Activated gamma-delta T cell (primary cell): ENCODE results near the gene TLE3.

ENCODE experiments used
- DNase-seq: peaks from one replicate; lab custom pipeline; 2025; lab: John Stamatoyannopoulos, UW

The TLE3 gene

GRCh38 chr15:70048198-70048565, 49.5 kb downstream of the TLE3 start:
- no peak for DNase-seq

GRCh38 chr15:70047386-70048197, 50.1 kb downstream of the TLE3 start:
- DNase-seq: no peak

DNA sequence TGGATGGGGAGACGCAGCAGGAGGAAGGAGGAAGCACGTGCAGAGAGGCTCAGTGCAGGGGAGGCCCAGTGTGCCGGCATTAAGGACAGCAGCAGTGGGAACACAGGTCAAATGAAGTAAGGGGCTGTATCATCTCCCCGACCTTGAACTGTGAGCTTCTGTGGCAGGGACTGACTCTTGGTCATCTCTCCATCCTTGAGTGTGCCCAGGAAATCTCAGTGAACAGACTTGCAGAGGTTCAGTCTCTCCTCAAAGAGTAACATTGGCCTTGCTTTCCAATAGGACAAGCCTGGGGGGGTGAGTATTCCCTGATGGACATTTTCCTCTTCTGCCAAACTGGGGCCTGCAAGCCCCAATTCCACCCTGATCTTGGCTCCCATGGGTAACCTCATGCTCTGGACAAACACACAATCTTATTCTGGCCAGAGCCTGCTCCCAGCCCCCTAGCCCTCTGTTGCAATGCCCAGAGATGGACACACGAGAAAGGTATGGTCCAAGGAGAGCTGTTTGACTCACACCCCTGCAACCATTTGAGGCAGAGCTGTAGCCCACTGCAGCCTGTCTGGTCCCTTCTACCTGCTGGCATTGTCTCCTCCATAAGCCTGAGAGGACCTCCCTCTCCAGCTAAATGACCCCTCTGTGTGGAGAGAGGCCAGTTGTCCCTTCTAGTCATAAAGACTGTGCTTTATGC, 50.9 kb downstream of the TLE3 start:
- DNase-seq: no peak

GRCh38 chr15:70045045-70045444, 52.7 kb downstream of the TLE3 start:
- DNase-seq: no peak

GRCh38 chr15:70044168-70044567, 53.5 kb downstream of the TLE3 start:
- no peak for DNase-seq

- no peak for DNase-seq
Measured at GRCh38 chr15:70043590-70043989, 54.1 kb downstream of the TLE3 start.

DNA sequence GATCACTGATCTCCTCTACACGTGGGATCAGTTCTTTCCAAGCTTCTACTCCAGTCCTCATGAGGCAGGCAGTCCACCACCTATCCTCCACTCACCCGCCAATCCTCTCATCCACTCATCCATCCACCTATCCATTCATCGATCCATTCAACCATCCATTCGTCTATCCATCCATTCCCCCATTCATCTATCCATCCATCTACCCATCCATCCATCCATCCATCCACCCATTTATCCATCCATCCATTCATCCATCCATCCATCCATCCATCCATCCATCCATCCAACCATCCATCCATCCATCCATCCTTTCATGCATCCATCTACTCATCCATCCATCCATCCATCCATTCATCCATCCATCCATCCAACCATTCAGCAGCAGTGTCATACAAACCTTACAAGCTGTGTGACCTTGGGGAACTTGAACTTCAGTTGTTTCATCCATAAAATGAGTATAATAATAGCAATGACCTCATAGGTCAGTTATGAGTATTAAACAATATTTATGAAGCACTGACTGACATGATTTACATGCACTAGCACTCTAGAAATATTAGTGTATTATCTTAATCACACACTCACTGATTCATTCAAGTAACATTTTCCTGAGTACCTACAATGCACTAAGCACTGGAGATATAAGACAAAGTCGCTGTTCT, 55.0 kb downstream of the TLE3 start:
- no peak for DNase-seq

- no peak for DNase-seq
Measured at GRCh38 chr15:70039917-70040316, 57.8 kb downstream of the TLE3 start.

DNA sequence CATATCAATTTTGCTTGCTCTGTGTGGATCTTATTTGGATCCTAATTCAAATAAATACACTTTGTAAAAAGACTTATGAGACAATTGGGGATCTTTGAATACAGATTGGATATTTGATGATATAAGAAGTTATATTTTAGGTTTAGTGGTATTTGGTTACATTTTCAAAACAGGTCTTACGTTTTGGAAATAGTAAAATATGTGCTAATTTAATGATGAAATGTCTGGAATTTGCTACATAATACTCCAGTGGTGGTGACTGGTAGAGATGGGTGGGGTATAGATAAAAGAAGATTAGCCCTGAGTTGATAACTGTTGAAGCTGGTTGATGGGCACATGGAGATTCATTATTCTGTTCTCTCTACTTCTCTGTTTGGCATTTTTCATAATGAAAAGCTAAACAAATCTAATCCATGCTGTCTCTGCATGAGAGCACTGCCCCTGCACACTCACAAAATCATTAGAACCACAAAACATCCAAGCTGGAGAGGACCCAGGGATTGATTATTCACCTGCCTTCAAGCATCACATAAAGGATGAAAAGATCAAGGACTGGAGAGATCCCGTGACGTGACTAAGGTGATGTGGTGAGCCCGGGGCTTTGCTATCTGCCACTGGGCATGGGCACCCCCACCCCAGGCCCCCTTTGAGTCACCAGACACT, 58.9 kb downstream of the TLE3 start:
- DNase-seq: no peak

- DNase-seq: no peak
Measured at GRCh38 chr15:70037292-70037640, 60.5 kb downstream of the TLE3 start.

DNA sequence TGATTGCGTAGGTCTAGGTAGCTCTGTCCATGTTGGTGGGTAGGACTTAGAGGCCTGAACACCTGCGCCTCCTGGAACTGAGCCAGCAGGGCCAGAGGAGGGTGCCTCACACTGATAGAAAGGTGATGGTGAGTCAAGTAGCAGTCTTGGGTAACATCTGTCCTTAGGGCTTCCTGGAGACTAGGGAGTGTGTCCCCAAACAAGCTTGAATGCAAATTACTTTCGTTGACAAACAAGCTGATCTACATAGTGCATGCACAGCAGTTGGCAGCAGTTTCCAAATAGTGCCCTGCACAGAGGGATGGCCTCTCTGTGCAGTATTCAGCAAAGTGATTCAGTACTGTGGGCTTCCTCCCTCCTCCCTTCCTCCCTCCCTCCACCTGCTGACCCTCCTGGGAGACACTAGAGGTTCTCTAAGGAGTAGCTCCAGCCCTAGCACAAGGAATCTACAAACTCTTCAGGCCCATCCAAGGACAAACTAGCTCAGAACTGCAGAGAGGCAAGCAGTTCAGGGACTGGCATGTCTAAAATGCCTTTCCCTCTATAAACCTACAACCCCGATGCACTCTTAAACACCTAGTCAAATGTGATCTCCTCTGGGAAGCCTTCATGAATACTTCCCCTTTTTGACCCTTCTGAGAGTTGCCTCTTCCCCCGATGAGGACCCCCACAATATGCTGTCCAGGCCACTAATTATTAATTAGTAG, 61.0 kb downstream of the TLE3 start:
- no peak for DNase-seq

DNA sequence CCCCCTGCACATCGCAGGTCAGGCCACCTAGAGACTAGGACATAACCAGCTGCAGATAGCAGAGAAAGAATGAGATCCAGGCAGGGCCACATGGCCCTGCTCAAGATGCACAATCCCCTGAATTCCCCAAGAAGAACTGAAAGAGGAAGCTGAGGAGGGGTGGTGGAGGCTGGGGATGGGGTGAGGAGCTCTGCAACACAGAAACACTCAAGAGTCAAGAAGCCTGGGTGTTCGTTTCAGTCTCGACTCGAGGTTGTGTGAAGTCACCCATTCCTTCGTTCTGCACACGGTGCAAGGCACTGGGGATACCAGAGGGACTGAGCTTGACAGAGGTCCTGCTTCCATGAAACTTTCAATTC, 62.0 kb downstream of the TLE3 start:
- DNase-seq: no peak

DNA sequence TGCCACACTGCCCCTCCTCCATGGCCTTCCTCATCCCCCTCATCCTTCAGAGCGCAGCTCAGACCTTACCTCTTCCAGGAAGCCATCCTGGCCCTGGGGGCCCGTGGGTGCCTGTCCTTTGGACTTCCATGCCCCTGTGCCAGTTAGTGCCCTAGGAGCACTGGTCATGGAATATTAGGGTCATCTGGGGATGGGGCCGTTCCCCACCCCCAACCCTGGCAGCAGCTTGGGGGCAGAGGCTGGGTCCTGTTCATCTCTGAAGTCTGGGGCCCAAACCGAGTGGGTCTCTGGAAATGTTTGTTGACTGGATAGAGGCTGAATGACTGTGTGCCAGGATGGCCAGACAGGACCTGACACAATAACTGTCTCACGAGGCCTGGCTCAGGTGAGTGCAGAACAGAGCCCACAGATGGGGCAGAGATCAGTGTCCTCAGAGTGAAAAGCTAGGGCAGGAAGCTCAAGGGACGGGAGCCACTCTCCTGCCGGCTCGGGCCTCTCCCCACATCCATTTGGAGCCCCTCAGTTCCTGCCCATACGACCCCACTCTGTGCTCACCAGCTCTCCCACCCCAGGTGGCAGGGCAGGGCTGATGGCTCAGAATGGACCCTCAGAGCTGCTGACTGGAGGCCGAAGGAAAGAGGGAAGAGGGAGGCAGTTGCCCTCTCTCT, 62.5 kb downstream of the TLE3 start:
- DNase-seq: no peak

GRCh38 chr15:70034596-70034995, 63.1 kb downstream of the TLE3 start:
- DNase-seq: no peak

- DNase-seq: no peak
Measured at GRCh38 chr15:70034141-70034540, 63.6 kb downstream of the TLE3 start.

DNA sequence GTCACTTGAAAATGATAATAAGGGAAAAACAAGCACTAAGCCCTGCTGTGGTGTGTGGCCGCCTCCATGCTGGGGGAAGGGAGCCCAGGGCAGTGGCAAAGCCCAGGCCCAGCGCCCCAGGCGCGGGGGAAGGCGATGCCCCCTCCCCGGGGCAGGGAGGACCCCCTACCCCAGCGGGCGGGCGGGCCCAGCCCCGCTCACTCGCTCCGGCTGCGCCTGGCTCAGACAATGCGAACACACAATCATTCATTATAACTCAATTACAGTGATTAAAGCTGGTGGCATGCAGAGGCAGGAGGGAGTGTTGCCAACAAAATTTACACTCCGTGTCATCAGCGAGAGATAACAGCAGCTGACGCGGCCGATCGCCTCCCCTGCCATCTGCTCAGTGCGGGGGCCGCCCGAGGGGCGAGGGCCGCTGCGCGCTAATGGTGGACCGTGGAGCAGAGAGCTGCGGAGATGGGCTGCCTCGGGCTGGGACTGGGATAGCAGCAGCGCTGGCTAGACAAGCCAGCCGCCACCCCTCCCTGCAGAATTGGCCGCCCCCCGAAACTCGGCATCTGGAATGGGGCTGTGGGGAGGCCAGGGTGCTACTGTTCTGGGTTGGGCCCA, 64.1 kb downstream of the TLE3 start:
- no peak for DNase-seq

DNA sequence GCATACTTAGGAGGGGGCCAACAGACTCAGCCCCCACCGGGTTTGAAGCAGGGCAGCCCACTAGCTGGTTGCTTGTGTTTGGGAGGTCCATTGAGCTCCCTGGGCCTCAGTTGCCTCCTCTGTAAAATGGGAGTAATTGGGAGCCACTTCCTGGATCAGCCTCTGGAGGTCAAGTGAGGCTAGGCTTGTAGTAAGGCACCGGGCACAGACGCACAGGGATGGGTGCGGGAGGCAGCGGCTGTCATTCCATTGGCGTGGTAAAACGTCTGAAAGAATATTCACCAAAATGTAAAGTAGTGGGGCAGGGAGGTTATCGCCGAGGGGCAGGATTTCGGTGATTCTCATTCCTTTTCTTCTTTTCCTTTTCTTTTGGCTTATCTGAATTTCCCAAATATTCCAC, 64.6 kb downstream of the TLE3 start:
- DNase-seq: no peak

DNA sequence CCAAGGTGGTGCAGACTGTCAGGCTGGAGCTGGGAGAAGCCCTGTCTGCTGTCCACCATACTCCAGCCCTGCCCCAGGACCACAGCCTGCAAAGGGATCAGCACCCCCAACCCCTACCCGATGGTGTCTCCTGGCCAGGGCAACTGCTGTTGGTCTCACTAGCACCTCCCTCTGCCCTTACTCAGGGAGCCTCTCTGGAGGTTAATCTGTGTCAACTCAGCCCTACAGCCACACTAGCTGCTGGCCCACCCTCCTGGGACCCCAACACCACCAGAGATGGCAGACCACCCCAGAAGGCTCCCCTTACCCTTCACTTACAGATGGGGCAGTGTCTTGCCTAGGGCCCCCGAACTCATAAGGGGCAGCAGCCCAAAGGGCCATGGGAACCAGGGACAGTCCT, 65.2 kb downstream of the TLE3 start:
- DNase-seq: no peak

DNA sequence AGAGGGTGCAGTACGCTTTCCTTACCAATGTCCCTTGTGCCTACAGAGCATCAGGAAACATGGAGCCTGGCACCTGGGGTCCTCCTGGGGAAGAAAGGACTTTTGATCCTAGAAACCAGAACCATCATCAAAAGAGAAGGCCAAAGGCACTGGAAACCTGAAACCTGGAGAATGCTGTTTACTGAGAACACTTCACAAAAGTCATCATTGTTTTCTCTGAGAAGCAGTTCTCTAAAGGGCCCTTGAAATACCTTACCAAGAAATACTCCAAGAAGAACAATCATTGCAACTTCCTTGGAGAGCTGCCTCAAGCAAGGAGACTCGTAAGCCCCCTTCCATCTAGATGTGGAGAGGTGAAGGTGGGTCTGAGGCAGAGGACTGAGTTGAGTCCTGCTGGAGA, 66.0 kb downstream of the TLE3 start:
- no peak for DNase-seq

GRCh38 chr15:70031261-70031660, 66.5 kb downstream of the TLE3 start:
- DNase-seq: no peak

DNA sequence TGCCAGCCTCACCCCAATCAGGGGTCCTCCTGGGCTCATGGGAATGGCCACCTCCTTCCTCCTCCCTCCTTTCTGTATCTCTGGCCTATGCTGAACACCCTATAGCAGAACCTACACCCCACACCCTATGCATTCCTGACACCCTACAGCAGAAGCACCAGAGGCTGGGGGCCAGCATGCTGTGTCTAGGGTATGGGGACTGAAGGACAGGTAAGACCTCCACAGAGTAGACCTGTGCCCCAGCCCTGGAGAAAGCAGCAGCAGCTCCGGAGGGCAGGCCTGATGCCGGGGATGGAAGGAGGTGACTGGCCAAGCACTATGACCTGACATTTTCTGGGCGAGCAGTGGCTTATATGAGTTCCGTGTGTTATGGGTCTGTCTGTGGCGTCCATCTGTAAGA, 66.9 kb downstream of the TLE3 start:
- no peak for DNase-seq
